ENCODE measurements around the gene PTPRH. TPM values are rescaled to one million over a fixed set of nuclear protein-coding genes. Genes with fewer than 3 reads are reported as not detected.

The PTPRH gene
- polyA plus RNA-seq, 1 of the 3 experiments (the other 2 are of a cell fraction), result 1.1 TPM

GRCh38 chr19:55255618-55256423 lies 46.5 kb upstream of the PTPRH start (continued):
- no peak for TF ChIP-seq MEF2A (IDR thresholded peaks at IDR 0.05; ENCODE audit: borderline replicate concordance, low read depth)
- TF ChIP-seq FOSL2 (IDR thresholded peaks at IDR 0.05; ENCODE audit: borderline replicate concordance, low read depth), result no peak
- no peak for TF ChIP-seq JUND (IDR thresholded peaks at IDR 0.05)
- no peak for TF ChIP-seq USF1 (IDR thresholded peaks at IDR 0.05; ENCODE audit: borderline replicate concordance, low read depth)
- no peak for TF ChIP-seq USF2 (IDR thresholded peaks at IDR 0.05; ENCODE audit: borderline replicate concordance, low read depth, low read length)
- TF ChIP-seq ELF1 (IDR thresholded peaks at IDR 0.05), result no peak

GRCh38 chr19:55254625-55254977 lies 45.3 kb upstream of the PTPRH start:
- no peak overlapping the region for H2AFZ ChIP-seq (ENCODE audit: low read depth)

More at GRCh38 chr19:55254625-55254977, 45.3 kb upstream of the PTPRH start:
- H4K20me1 ChIP-seq (ENCODE audit: insufficient read depth), result peaks cover 86% of the 10 kb centered on the region
- no peak overlapping the region for H3K27ac ChIP-seq (ENCODE audit: low read depth in 2 of 2, low read length in 1 of 2)
- no peaks in the 10 kb centered on the region for H3K27me3 ChIP-seq (ENCODE audit: insufficient read depth)
- no peaks in the 10 kb centered on the region for H3F3A ChIP-seq (replicated peaks; ENCODE audit: insufficient read depth)
- H3K9me3 ChIP-seq, result no peaks in the 10 kb centered on the region
- DNase-seq, result no peak
- 0 out of 2 replicates have a peak overlapping the region, but pooled peaks have one; percentile 96 for H3K4me2 ChIP-seq
- H3K36me3 ChIP-seq (replicated peaks in 1 of 2; ENCODE audit: control insufficient read depth in 1 of 2, insufficient read depth in 2 of 2, low read length in 1 of 2), result peaks cover 0 to 4% of the 10 kb centered on the region in 2 experiments
- no peak overlapping the region for H3K9ac ChIP-seq
- POLR2A ChIA-PET, result interaction anchor here (1.0 to 1.4 kb wide), 3 partner anchors 47 to 89 kb away, joined by 3 to 4 read pairs (median 3); partner anchors contain the start of gene KMT5C
- TF ChIP-seq RCOR1 (IDR thresholded peaks at IDR 0.05; ENCODE audit: low read length) (no peak), MAX (IDR thresholded peaks at IDR 0.05; ENCODE audit: low read depth) (no peak), RAD21 (IDR thresholded peaks at IDR 0.05; ENCODE audit: low read length) (no peak), RXRA (IDR thresholded peaks at IDR 0.05; ENCODE audit: borderline replicate concordance, low read depth) (no peak), GABPA (IDR thresholded peaks at IDR 0.05; ENCODE audit: low read depth) (no peak), FOSL2 (IDR thresholded peaks at IDR 0.05; ENCODE audit: borderline replicate concordance, low read depth) (no peak), REST (IDR thresholded peaks at IDR 0.05; ENCODE audit: low read depth, low read length) (no peak), ELF1 (IDR thresholded peaks at IDR 0.05) (no peak), USF2 (IDR thresholded peaks at IDR 0.05; ENCODE audit: borderline replicate concordance, low read depth, low read length) (no peak), FOXM1 (IDR thresholded peaks at IDR 0.05; ENCODE audit: low read depth) (no peak), TAF1 (IDR thresholded peaks at IDR 0.05; ENCODE audit: borderline replicate concordance, low read depth, low read length) (no peak), JUND (IDR thresholded peaks at IDR 0.05) (no peak), CTCF (IDR thresholded peaks at IDR 0.05) (no peak), CHD2 (IDR thresholded peaks at IDR 0.05; ENCODE audit: low read length, partially characterized antibody) (no peak), EP300 (IDR thresholded peaks at IDR 0.05; ENCODE audit: borderline replicate concordance in 1 of 2, low read depth in 1 of 2, low read length in 1 of 2) (no peak), SMC3 (IDR thresholded peaks at IDR 0.05; ENCODE audit: low read depth, low read length) (no peak), NFIC (IDR thresholded peaks at IDR 0.05; ENCODE audit: borderline replicate concordance) (no peak)
- WGBS (ENCODE audit: low lambda C conversion rate), result 93% methylated on average over 3 of the region's 6 CpGs
- H3K9me2 ChIP-seq, result no peaks in the 10 kb centered on the region
- CTCF ChIA-PET, result interaction anchor here (0.9 to 2.3 kb wide), 6 partner anchors 10 to 163 kb away, joined by 3 to 6 read pairs (median 4); partner anchors contain the start of gene TMEM86B
- peaks cover 91% of the 10 kb centered on the region for H3K79me2 ChIP-seq (ENCODE audit: insufficient read depth)
- peaks cover 13 to 22% of the 10 kb centered on the region in 2 experiments; a peak in 3 of 4 replicates for H3K4me1 ChIP-seq (ENCODE audit: control insufficient read depth in 1 of 2, insufficient read depth in 2 of 2, low read depth in 1 of 2, low read length in 1 of 2)
- H3K4me3 ChIP-seq (ENCODE audit: low read depth in 2 of 2, low read length in 1 of 2), result no peak overlapping the region

Measured in SK-N-SH (cell line).